ES-I3 (cell line): Measurements from ENCODE around the gene CNGA3.
"Not testable (repeated sequence)": the region's sequence is repeated elsewhere in the genome, so short reads cannot be mapped to it uniquely, and the experiment has no call there.

Source experiments
- H3K36me3 ChIP-seq: 2 replicates; pipeline ENCODE4 v1.6.1; 2013; ENCODE audit warnings: mild to moderate bottlenecking, low read length, control low read depth, moderate library complexity; ENCODE audit not compliant: insufficient read depth
- H3K4me1 ChIP-seq: 2 replicates; pipeline ENCODE4 v1.6.1; 2013; ENCODE audit warnings: mild to moderate bottlenecking, control low read depth, low read length; ENCODE audit not compliant: insufficient read depth
- H3K9ac ChIP-seq: 2 replicates; pipeline ENCODE4 v1.6.1; 2013; ENCODE audit warnings: low read depth, mild to moderate bottlenecking, low read length, moderate library complexity
- H3K9me3 ChIP-seq: 2 replicates; pipeline ENCODE4 v1.6.1; 2013; ENCODE audit warnings: mild to moderate bottlenecking, low read length, moderate library complexity; ENCODE audit not compliant: control insufficient read depth, insufficient read depth

Gene CNGA3

GRCh38 chr2:98414246-98414645 is 68.0 kb downstream of the CNGA3 start:
- not testable (repeated sequence) for H3K36me3 ChIP-seq, H3K9ac ChIP-seq

DNA sequence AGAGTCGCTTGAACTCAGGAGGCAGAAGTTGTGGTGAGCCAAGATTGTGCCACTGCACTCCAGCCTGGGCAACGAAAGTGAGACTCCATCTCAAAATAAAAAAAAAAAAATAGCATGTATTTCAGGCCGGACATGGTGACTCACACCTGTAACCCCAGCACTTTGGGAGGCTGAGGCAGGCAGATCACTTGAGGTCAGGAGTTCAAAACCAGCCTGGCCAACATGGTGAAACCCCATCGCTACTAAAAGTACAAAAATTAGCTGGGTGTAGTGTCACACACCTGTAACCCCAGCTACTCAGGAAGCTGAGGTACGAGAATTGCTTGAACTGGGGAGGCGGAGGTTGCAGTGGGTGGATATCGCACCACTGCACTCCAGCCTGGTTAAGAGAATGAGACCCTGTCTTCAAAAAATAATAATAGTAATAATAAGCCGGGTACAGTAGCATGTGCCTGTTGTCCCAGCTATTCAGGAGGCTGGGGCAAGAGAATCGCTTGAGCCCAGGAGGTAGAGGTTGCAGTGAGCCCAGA is 69.5 kb downstream of the CNGA3 start:
- H3K9ac ChIP-seq, H3K36me3 ChIP-seq, H3K9me3 ChIP-seq, H3K4me1 ChIP-seq: not testable (repeated sequence)

More at GRCh38 chr2:98414246-98414645, 68.0 kb downstream of the CNGA3 start:
- H3K9me3 ChIP-seq, H3K4me1 ChIP-seq: not testable (repeated sequence)

DNA sequence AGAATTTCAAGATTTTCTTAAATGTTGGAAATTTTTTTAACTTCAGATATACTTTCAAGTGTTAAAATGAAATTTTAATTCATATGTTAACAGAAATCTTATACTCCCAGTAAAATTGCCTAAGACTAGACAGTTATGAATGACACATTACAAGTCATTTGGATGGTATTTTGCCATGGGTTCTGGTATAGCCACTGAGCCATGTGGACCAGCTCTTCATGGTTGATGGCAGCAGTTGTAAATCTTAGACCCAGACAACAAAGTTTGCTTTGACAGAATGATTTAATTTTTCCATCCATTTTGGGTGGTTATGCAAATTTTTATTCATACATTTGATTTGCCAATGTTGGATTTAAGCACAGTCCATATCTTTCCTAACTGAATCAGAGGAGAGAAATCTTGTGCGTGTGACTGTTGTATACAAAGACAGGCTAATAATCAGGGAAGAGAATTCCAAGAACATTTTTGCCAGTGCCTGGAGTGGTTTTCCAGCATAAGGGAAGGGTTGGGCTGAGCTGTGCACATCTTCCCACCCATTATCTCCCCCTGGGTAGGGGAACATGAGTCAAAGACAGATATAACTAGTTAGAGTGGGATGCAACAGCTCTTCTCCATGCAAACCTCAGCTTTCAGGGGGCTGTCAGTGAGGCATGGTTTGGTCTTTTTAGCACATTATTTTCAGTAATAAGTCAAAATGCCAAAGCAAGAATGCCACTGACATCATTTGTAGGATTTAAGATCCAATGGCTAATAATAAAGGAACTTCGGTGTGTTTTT is 70.3 kb downstream of the CNGA3 start:
- Histone ChIP-seq H3K9me3 (peaks cover 3% of the 10 kb centered on the region; the same call in 1 of the 2 replicates), H3K9ac (no peak overlapping the region), H3K4me1 (no peaks in the 10 kb centered on the region), H3K36me3 (no peaks in the 10 kb centered on the region)

DNA sequence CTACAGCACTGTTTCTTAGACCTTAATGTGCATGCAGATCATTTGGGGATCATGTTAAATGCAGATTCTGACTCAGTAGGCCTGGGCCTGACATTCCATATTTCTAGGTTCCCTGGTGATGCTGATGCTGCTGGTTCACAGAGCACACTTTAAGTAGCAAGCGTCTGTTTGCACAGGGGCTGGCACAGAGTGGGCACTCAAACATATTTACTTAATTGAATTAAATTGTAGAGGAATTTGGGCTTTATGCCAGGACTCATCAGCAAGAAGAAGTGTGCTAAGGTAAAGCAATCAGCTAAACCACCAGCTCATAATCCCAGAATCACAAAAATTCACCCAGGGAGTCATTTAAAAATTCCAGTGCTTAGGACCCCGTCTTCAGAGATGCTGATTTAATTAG is 73.3 kb downstream of the CNGA3 start:
- H3K36me3 ChIP-seq, result no peaks in the 10 kb centered on the region
- H3K9me3 ChIP-seq, result peaks cover 3% of the 10 kb centered on the region; the same call in 1 of the 2 replicates
- no peaks in the 10 kb centered on the region for H3K4me1 ChIP-seq
- H3K9ac ChIP-seq, result no peak overlapping the region

- H3K9ac ChIP-seq, result no peak overlapping the region
- H3K9me3 ChIP-seq, result peaks cover 3% of the 10 kb centered on the region; the same call in 1 of the 2 replicates
- H3K36me3 ChIP-seq, result no peaks in the 10 kb centered on the region
- no peaks in the 10 kb centered on the region for H3K4me1 ChIP-seq
These were observed 73.9 kb downstream of the CNGA3 start for GRCh38 chr2:98419977-98420725.

GRCh38 chr2:98422449-98422848 is 76.2 kb downstream of the CNGA3 start:
- no peaks in the 10 kb centered on the region for H3K4me1 ChIP-seq
- H3K9me3 ChIP-seq, result no peaks in the 10 kb centered on the region; the same call in 1 of the 2 replicates
- H3K36me3 ChIP-seq, result no peaks in the 10 kb centered on the region
- H3K9ac ChIP-seq, result no peak overlapping the region

GRCh38 chr2:98426771-98427170 is 80.5 kb downstream of the CNGA3 start:
- Histone ChIP-seq H3K36me3 (no peaks in the 10 kb centered on the region), H3K4me1 (no peaks in the 10 kb centered on the region), H3K9me3 (no peaks in the 10 kb centered on the region; the same call in none of the 2 replicates), H3K9ac (no peak overlapping the region)

- H3K4me1 ChIP-seq, result no peaks in the 10 kb centered on the region; the same call in 1 of the 2 replicates
- H3K9me3 ChIP-seq, result peaks cover 8% of the 10 kb centered on the region
- no peaks in the 10 kb centered on the region for H3K36me3 ChIP-seq
- H3K9ac ChIP-seq, result no peak overlapping the region
These were observed 85.9 kb downstream of the CNGA3 start for GRCh38 chr2:98432145-98432544.

DNA sequence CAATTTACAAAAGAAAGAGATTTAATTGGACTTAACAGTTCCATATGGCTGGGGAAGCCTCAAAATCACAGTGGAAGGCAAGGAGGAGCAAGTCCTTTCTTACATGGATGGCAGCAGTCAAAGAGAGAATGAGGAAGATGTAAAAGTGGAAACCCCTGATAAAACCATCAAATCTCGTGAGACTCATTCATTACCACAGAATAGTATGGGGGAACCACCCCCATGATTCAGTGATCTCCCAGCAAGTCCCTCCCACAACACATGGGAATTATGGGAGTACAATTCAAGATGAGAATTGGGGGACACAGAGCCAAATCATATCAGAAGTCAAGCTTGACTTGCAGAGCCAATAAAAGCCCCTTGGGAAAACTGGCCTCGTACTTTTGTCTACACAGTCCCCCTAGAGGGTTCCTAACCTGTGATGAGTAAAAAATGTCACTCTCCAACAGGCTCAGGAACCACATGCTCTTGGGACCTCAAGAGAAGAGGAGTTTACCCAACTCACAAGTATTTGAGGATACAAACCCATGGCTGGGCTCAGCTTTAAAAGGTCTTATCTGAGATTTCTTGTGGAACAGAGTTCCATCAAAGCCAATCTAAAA is 87.2 kb downstream of the CNGA3 start:
- Histone ChIP-seq H3K4me1 (no peaks in the 10 kb centered on the region; the same call in 1 of the 2 replicates), H3K9me3 (peaks cover 8% of the 10 kb centered on the region), H3K9ac (no peak overlapping the region)

GRCh38 chr2:98434492-98434891 is 88.2 kb downstream of the CNGA3 start:
- Histone ChIP-seq H3K9me3 (peaks cover 8% of the 10 kb centered on the region), H3K9ac (no peak overlapping the region), H3K36me3 (no peaks in the 10 kb centered on the region), H3K4me1 (no peaks in the 10 kb centered on the region; the same call in 1 of the 2 replicates)

More for the DNA sequence above, 87.2 kb downstream of the CNGA3 start:
- no peaks in the 10 kb centered on the region for H3K36me3 ChIP-seq

GRCh38 chr2:98435670-98436069 is 89.4 kb downstream of the CNGA3 start:
- H3K9me3 ChIP-seq, H3K9ac ChIP-seq, H3K36me3 ChIP-seq, H3K4me1 ChIP-seq: not testable (repeated sequence)

DNA sequence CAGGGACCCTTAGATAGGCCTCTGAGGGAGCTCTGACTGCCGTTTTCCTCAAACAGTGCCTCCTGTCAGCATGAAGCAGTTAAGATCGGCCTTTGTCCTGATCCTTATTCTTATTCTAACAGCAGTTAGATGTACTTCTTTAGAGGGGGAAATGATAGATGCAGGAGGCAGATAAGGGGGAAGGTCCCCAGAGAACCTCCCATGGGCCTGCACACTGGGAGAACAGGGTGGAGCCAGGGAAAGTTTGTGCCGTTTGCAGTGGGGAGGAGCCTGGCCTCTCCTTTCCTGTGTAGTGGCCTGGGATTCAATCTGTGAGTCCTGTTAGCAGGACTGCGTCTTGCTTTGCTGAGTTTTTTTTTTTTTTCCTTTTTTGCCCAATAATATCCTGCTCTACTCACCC is 90.5 kb downstream of the CNGA3 start:
- Histone ChIP-seq H3K9ac (no peak overlapping the region), H3K9me3 (peaks cover 8% of the 10 kb centered on the region), H3K36me3 (no peaks in the 10 kb centered on the region), H3K4me1 (no peaks in the 10 kb centered on the region; the same call in 1 of the 2 replicates)

DNA sequence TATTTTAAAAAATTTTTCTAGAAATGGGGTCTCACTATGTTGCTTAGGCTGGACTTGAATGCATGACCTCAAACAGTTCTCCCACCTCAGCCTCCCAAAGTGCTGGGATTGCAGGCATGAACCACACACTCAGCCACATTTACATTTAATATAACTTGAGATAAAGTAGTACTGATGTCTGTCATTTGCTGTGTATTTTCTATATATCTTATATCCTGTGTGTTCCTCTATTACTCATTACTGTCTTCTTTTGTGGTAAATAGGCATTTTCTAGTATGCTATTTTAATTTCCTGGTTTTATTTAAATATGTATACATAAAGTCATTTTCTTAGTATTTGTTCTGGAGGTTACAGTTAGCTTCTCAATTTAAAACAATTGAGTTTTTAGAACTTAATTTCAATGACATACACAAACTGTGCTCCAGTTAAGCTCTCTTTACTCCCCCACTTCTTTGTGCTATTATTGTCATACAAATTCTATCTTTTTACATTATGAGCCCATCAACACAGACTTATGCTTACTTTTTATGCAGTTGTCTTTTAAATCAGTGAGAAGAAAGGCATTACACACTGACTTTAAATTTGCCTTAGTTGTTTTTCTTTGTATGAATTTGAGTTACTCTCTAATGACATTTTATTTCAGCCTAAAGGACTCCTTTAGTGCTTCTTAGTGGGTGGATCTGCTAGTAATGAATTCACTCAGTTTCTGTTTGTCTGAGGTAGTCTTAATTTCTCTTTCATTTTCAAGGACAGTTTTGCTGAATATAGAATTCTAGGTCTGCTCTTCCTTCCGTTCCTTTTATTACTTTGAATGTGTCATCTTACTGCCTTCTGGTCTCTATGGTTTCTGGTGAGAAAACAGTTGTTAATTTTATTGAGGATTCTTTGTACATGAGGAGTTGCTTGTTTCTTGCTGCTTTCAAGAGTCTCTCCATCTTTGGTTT is 92.2 kb downstream of the CNGA3 start:
- H3K9me3 ChIP-seq, result peaks cover 6% of the 10 kb centered on the region
- no peak overlapping the region for H3K9ac ChIP-seq
- H3K36me3 ChIP-seq, result no peaks in the 10 kb centered on the region
- H3K4me1 ChIP-seq, result peaks cover 4% of the 10 kb centered on the region; the same call in 1 of the 2 replicates
